ENCODE results near the gene ABCC8.

ABCC8 gene

GRCh38 chr11:17505146-17505545 lies 28.5 kb upstream of the ABCC8 start:
- no peak for DNase-seq

DNA sequence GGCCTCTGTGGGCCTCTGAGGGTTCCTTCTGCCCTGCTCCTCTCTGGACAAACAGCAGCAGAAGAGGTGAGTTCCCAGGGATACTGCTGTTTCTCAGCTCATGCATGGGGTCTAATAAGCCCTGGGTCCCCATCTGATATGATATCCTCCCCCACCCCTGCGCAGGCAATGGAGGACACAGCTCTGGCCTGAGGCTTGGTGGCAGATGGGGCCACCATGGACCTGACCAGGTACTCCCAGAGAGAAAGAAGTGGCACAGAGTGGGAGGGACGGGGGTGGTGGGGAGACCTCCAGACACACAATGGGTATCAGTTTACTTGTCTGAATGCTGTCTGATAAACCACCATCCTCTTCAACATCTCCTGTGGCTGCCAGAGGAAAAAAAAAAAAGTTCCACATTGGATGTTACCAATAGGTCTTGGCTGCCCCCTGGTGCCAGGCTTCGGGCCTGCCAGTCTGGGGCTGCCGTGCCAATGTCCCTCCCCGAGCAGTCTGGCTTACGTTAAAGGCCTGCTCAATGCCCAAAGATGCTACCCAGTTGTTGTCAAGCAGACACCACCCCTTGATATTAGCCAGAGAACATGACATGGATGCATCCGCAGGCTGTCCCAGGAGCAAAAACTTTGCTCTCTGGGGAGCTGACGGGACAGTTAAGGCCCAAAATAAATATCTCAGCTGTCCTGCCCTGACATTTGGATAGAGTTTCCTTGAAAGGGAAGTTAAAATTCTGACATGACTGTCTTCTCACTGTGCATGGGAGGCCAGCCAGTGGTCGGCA lies 27.9 kb upstream of the ABCC8 start:
- DNase-seq = peak; percentile 79

DNA sequence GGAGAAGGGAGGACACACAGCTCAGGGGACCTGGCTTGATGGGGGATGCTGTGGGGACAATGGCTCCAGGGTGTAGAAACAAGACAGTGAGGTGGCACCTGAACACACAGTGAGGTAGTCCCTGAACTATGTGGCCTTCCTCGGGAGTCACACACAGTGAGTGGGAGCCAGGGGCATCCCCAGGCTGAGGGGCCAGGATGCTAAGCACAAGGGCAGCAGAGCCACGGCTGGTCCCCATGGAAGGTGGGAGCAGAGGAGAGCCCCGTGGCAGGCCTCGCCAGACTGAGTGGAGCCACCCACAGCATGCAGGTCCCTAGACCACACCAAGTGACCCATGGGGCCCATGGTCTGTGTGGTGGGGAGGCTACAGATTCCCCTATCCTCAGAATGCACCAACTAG lies 26.0 kb upstream of the ABCC8 start:
- no peak for DNase-seq

GRCh38 chr11:17500673-17501072 lies 24.0 kb upstream of the ABCC8 start:
- DNase-seq = no peak

GRCh38 chr11:17498475-17498874 lies 21.8 kb upstream of the ABCC8 start:
- no peak for DNase-seq

DNA sequence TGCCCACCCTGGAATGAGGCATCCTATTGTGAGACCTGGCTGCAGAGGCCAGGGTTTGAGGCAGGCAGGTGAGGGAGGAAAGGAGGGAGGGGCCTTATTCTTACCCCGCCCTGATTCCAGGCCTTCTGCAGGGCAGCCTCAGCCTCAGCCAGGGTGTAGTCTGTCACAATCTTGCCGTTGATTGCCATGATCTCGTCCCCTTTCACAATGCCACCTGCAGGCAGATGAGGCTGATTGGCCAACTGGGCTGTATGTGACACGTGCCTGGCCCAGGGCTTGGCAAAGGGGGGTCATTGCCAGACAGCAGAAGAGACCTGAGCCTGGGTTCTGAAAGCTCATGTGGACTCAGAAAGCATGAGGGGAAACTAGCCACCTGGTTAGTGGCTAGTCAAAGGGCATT lies 21.4 kb upstream of the ABCC8 start:
- no peak for DNase-seq

GRCh38 chr11:17496406-17496805 lies 19.8 kb upstream of the ABCC8 start:
- no peak for DNase-seq

DNA sequence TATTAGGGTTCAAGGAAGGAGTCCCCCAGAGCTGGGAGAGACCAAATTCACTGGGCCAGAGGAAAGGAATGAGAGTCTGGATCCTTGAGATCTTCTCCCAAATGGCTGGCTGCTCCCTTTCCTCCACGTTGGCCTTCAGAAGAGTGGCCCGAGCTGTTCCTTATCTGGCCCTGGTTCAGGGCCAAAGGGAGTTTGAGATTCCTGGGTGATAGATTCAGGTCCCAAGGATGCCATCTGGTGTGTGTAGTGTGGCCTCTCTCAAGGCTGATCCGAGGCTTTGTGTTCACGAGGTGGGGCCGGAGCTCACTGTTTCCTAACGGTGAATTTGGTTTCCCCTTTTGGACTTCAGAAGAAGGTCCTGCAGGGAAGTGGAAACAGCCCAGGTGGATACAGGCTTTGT lies 17.4 kb upstream of the ABCC8 start:
- DNase-seq = no peak

DNA sequence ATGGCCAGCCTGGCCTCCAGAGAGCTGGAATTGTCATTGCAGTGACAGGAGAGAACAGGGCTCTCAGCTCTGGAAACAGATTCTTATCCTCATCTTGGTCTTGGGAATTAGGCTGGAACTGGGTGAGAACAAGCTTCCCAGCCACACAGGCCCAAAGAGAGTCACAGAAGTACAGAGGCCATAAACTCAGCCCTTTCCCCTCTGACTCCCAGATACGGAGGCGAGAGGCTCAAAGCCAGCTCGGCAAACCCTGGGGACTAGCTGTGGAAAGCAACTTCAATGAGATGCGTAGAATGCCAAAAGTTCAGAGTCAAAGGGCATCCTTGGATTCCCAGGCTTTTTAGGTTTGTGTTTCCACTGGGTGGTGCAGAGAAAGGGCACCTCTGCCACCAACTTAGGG lies 14.3 kb upstream of the ABCC8 start:
- DNase-seq = no peak

DNA sequence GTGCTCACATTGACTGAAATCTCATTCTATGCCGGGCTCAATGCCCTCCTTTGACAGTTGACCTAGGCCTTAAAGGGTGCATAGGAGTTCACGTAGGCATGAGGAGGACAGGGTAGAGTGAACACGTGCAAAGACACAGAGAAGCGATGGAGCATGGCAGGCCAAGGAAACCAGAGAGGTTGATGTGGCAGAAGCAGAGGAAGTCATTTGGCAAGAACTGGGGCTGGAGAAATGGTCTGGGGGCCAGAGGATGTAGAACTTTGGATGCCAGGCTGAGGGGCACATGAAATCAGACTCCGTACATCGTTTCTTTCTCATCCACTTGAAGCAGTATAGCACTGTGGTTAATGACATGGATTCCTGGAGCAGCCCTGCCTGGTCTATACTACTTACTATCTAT lies 13.6 kb upstream of the ABCC8 start:
- no peak for DNase-seq

DNA sequence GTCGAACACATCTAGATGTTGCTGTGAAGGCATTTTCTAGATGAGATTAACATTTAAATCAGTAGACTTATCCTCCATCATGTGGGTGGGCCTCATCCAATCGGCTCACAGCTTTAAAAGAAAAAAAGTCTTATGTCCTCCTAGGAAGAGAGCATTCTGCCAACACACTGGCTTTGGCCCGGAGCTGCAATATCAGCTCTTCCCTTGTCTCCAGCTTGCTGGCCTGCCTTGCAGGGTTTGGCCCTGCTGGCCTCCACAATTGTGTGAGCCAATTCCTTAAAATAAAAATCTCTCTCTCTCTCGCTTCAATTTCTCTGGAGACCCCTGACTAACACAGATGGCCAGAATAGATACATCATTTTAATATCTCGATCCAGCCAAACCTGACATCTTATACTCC lies 13.1 kb upstream of the ABCC8 start:
- DNase-seq = no peak

- no peak for DNase-seq
Observed at GRCh38 chr11:17488563-17488962, 11.9 kb upstream of the ABCC8 start.

DNA sequence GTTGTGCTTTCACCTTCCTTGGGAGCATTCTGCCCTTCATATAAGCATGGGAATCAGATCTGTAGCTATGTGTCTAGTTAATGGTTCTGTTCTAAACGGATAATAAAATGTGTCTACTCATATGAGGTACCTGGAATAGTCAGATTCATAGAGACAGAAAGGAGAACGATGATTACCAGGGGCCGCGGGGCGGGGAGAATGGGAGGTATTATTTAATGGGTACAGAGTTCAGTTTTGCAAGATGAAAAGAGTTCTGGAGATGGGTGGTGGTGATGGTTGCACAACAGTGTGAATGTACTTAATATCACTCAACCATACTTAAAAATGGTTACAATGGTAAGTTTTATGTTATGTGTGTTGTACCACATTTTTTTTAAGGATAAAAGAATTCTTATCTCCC lies 10.0 kb upstream of the ABCC8 start:
- no peak for DNase-seq

DNA sequence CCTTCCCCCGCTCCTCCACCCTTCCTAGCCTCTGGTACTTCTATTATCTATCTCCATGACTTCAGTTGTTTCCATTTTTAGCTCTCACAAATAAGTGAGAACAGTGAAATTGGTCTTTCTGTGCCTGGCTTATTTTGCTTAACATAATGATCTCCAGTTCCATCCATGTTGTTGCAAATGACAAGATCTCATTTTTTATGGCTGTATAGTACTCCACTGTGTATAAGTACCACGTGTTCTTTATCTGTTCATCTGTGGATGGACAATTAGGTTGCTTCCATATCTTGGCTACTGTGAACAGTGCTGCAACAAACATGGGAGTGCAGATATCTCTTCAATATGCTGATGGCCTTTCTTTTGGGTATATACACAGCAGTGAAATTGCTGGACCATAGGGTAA lies 6.9 kb upstream of the ABCC8 start:
- DNase-seq = no peak

- no peak for DNase-seq
Observed at GRCh38 chr11:17481905-17482304, 5.3 kb upstream of the ABCC8 start.

- DNase-seq = peak; percentile 67
Observed at GRCh38 chr11:17479284-17480214, 2.9 kb upstream of the ABCC8 start.

GRCh38 chr11:17478070-17478469 lies 1.4 kb upstream of the ABCC8 start:
- no peak for DNase-seq

DNA sequence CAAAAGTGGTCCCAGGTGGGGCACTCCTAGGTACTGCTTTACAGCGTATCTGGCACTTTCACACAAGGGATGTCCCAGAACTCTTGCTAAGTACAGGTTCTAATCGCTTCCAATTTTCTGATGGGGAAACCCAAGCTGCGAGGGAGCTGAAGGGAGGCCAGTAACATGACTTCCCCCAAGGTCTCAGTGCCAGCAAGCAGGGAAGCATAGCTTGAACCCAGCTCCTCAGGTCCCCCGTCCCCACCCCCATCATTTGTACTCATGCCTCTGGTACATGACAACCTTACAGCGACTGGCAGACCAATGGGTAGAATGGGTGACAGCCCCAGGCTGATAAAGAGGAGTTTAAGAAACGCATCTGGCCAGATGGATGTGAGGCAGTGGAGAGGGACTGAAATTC lies 716 bp upstream of the ABCC8 start:
- no peak for DNase-seq

GRCh38 chr11:17477084-17477333 lies 364 bp upstream of the ABCC8 start:
- DNase-seq = no peak

DNA sequence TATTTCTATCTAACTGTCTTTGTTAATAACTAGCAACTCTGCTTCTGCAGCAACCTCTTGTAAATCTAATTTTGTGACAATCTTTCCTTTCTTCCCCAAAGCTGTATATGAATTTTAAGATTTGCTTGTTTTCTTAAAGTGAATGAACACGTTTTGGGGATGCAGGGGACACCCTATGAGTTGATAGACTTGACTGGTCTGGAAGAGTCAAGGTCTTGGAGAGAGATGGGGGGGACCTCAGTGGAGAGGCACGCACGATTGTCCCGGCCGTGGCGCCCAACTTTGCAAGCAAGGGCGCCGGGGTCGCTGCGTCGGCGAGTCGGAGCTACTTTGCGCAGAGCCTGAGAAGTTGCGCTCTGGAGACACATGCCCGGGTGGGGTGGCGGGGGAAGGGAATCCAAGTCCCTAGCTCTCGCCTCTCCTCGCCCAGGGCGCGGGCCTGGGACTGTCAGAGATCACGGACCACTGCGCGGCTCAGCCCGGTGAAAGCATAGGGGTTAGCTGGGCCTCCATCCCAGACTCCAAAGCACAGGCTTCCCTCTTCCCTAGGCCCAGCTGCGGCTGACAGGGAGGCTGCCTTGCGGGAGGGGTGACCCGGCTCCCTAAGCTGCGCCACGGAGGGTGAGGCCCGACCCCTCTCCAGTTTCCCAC lies 854 bp downstream of the ABCC8 start:
- DNase-seq = no peak

- no peak for DNase-seq
Observed at GRCh38 chr11:17473071-17473744, 3.4 kb downstream of the ABCC8 start.

DNA sequence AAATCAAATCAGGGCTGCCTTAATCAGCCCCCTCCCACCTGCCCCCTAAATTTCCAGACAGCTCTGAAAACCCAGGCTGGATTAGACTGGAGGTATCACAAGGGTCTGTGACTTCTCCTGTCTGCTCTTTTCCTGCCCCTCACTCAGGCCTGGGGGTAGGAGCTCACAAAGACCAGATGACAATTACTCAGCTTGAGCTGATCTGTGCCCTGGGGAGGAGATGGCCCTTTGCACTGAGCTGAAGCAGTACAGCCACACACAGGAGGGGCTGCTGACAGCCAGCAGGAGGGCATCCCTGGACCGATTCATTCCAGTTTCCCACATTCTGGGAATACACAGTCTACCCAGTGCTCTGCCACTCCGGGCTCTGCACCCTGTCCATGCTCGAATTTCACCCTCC lies 4.2 kb downstream of the ABCC8 start:
- no peak for DNase-seq

GRCh38 chr11:17471501-17471900 lies 5.1 kb downstream of the ABCC8 start:
- no peak for DNase-seq
